Uterus (tissue), 2 donors: Measurements from ENCODE around the gene U2AF1L4.

Experiments used
- CTCF ChIP-seq, 4 experiments: fragments of 200-600 bp in 2 of 4; fragments of 450-650 bp in 2 of 4; sonication (generic) in 2 of 4; IDR thresholded peaks; one replicate each; pipeline ENCODE4 v1.5.1; 2016 to 2019; ENCODE audit warnings: antibody characterized with exemption in 4 of 4, mild to moderate bottlenecking in 2 of 4, moderate library complexity in 1 of 4
- POLR2A ChIP-seq, 2 donors: fragments of 450-650 bp; IDR thresholded peaks; one replicate each; pipeline ENCODE4 v1.6.1; 2016; ENCODE audit warnings: antibody characterized with exemption in 2 of 2, mild to moderate bottlenecking in 1 of 2, moderate library complexity in 1 of 2

- TF ChIP-seq CTCF (IDR thresholded peaks at IDR 0.05) (no peak), POLR2A (IDR thresholded peaks at IDR 0.05) (no peak)
These were observed 29.0 kb downstream of the U2AF1L4 start for GRCh38 chr19:35715981-35716800.
